HepG2 (cell line): Measurements from ENCODE around the gene ZFP64.

Experiments
- ESRRA ChIP-seq: sonication (generic); formaldehyde crosslinking; IDR thresholded peaks from 2 replicates; pipeline ENCODE4 v1.5.1; 2020; ENCODE audit warnings: mild to moderate bottlenecking, low read depth, missing genetic modification reagents
- KLF6 ChIP-seq: IDR thresholded peaks from 2 replicates; pipeline ENCODE4 v1.8.0; 2016; ENCODE audit warnings: missing biosample characterization, missing genetic modification reagents
- MED1 ChIP-seq: sonication (generic); formaldehyde crosslinking; IDR thresholded peaks from 2 replicates; pipeline ENCODE4 v1.4.0; 2020; ENCODE audit warnings: missing genetic modification reagents
- MEIS1 ChIP-seq: sonication (generic); formaldehyde crosslinking; IDR thresholded peaks from 2 replicates; pipeline ENCODE4 v1.9.0; 2021; ENCODE audit warnings: mild to moderate bottlenecking, missing genetic modification reagents, moderate library complexity, borderline replicate concordance
- MTA1 ChIP-seq: sonication (generic); formaldehyde crosslinking; IDR thresholded peaks from 2 replicates; pipeline ENCODE4 v1.4.0; 2020; ENCODE audit warnings: missing genetic modification reagents, mild to moderate bottlenecking, borderline replicate concordance
- STAT5B ChIP-seq: sonication (generic); formaldehyde crosslinking; IDR thresholded peaks from 2 replicates; pipeline ENCODE4 v1.4.0; 2020; ENCODE audit warnings: missing genetic modification reagents
- ZMYM4 ChIP-seq: sonication (generic); formaldehyde crosslinking; IDR thresholded peaks from 2 replicates; pipeline ENCODE4 v1.8.1; 2023; ENCODE audit warnings: mild to moderate bottlenecking, missing genetic modification reagents
- ZNF331 ChIP-seq: sonication (generic); formaldehyde crosslinking; IDR thresholded peaks from 2 replicates; pipeline ENCODE4 v1.4.0; 2020; ENCODE audit warnings: missing genetic modification reagents
- ZNF770 ChIP-seq: sonication (generic); formaldehyde crosslinking; IDR thresholded peaks from 2 replicates; pipeline ENCODE4 v1.5.0; 2020; ENCODE audit warnings: mild to moderate bottlenecking, missing genetic modification reagents
- ZNF790 ChIP-seq: sonication (generic); formaldehyde crosslinking; IDR thresholded peaks from 2 replicates; pipeline ENCODE4 v1.8.0; 2022; ENCODE audit warnings: missing genetic modification reagents, mild to moderate bottlenecking, borderline replicate concordance

- TF ChIP-seq MEIS1 (CRISPR knock-in tag) (no peak), ZMYM4 (CRISPR knock-in tag) (no peak), ZNF770 (CRISPR knock-in tag) (no peak), ZNF790 (CRISPR knock-in tag) (no peak), ESRRA (no peak), ZNF331 (CRISPR knock-in tag) (no peak), STAT5B (no peak), MED1 (CRISPR knock-in tag) (no peak), KLF6 (CRISPR knock-in tag) (no peak), MTA1 (CRISPR knock-in tag) (no peak)
These were observed 37.0 kb downstream of the ZFP64 start for GRCh38 chr20:52154575-52154974.
